IPS-NIHi7 (cell line): ENCODE results near the gene ANXA3.

Experiments used
- DNase-seq: peaks from one replicate; pipeline ENCODE4 v3.0.0; 2012; ENCODE audit warnings: mixed read lengths; ENCODE audit errors: extremely low spot score

The ANXA3 gene

DNA sequence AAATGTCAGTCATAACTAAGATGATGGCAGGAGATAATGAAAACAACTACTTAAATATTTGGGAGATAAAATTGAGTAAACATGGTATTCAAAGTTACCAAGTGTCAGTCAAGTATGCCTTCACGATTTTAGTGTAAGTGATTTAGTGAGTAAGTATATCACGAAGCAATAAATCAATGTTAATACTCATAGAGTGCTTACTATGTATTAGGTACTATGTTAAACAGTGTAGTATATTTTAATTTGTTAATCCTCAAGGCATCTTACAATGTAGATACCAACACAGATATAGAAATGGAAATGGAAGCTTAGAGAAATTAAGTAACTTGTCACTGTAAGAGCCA is 59.6 kb downstream of the ANXA3 start:
- no peak for DNase-seq

DNA sequence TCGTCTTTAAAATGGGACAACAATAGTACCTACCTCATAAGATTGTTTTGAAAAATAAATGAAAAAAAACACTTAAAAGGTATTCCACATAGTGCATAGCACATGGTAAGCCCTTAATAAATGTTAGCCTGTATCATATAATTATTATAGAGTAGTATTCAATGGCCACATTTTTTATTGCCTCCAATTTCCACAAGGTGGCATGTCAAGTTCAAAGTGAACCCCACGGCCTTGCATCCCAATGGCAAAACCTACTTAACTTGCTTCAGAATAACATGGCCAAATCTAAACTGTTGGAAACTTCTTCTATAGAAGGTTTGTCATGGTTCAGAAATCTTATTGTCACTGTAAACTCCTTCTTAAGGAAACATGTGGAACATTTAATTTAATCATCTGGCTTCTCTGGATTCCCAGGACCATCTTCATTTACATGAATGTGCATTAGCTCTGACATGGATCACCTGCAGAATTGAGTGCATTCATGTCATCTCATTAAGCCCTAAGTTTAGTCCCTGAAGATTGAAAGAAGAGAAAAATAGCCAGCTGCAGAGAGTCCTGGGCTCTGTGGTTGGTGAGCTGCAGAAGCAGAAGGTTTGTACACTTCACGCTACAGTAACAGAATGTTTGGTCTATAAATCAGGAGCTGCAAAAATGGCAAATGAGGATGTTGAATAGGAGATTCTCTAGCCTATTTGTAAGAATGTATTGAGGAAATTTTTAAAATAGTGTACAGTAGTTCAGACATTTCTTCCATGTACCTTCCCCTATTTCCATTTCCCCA is 61.0 kb downstream of the ANXA3 start:
- DNase-seq = no peak

DNA sequence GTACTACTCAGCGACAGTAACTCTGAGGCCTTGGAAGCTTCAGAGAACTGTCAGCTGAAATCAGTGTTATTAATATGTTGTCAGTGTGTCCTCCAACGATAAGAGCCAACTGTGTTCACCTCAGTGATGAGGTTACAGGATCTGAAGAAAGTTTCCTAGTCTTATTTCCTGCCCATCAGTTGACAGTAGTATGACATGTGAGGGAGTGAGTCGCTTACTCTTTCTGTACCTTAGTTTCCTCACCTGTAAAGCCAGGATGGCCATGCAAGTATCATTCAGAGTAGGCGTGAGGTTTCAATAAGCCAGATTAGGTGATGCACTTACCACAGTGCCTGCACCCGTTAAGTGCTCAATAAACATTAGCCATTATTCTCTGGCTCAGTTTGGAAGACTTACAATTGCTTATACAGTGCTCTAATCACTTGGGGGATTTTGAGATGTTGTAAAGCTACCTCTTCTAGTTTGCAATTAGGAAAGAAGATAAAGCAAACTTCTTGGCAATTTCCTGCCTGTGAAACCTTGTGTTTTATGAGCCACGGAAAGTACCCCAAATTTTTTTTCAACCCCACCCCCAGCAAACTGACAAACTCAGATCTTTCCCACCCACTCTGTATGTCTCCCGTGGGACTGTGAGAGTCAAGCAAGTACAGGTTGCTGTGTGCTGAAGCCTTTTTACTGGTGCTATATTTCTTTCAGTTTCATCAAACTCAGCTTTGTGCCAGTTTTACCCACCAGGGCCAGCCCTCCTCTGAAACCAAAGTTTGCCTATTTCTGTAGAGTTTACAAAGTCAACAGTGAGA is 62.2 kb downstream of the ANXA3 start:
- no peak for DNase-seq

DNA sequence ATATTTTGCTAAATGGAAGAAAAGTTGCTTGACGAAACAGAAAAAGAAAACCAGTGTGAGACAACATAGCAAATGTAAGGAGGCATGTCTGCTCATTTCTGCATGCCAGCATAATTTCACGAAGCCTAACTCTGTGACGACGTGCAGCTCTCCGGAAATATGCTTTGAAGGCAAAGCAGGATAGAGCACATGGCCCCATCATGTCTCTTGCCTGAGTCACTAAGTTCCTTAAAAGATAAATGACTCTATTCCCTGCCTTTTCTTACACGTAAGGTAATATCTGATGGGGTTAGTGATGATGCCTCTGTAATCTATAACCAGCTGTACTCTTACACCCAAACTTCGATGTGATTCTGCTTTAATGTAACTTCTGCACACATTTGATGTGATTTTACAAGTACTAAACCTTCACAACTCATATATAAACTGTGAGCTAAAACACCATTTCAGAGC is 64.5 kb downstream of the ANXA3 start:
- DNase-seq = no peak

DNA sequence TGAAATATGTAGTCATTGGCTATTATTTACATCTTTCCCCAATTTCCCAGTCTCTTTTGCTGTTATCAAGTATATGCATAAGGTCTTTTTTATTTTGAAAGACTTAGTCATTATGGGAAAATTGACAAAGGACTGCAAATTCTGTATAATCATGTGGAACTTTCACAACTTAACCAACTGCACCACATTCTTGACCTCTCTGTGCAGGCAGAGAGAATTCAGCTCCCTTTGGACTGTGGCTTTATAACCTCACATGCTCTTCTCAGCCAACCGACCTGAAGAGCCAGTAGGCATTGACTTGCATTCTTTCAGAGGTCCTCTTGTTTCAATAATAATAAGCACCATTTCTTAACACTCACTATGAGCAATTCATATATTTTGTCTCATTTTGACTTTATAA is 66.9 kb downstream of the ANXA3 start:
- no peak for DNase-seq

DNA sequence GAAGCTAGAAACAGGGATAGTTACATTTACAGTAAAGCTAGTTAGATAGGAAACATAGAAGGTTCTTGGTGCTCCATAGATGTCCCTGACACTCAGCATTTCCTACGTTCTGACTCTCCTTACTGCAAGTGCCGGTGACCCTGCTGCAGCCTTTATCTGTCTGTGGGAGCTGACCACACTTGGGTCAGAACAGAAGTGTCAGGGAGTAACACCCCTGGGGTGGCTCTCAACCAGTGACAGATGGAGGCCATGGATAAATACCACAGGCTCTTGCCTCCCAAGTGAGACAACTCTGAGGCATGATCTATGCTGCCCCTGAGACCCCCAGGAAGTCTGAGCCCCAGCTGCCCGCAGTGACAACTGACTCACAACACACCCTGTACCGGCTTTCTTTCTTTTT is 69.8 kb downstream of the ANXA3 start:
- DNase-seq = no peak

DNA sequence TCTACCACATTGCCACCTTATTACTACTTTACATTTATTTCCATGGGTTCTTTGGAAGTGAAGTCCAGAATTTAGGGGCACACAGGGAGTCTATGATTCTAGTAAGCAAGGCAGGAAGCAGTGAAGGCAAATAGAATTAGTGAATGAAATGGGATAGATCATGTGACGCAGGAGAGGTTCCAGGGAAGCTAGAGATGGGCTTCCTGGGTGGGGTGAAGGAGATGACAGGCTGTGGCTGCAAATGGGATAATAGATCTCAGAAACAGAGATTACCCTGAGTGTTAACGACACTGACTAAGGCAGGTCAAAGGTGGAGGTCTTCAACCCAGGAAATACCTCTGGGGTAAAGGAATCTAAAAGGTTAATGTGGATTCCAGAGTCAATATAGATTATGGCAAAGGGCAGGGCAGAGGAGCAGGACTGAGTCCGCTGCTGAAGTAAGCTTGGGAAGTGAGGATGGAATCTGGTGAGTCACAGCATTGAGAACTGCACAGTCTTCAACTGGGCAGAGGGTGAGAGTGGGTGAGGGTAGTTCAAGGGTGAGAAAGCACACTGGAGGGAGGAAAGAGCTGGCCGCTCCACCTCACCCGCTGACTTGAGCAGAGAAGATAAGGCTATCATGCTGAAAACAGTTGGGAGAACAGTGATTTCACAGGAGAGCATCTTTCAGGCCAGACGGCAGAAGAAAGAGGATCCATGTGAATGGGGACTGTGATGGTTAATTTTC is 70.8 kb downstream of the ANXA3 start:
- DNase-seq = no peak

DNA sequence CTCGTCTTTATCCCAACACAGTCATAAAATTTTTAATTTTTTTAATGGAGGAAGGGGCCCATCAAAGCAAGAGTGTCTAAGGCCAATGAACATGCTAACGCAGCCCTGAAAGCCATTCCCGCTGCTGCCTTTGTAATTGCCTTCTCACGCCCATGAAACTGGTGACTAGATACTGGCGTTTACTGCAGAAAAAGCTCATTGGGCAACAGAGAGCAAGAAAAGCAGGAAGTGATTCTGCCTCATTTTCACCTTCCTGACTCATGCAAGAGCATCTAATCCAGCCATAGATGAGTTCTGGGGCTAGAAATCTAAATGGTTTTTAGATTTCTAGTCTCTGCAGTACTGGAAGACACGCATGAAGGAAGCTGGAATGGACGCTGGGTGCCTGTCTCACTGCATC is 72.5 kb downstream of the ANXA3 start:
- DNase-seq = no peak

DNA sequence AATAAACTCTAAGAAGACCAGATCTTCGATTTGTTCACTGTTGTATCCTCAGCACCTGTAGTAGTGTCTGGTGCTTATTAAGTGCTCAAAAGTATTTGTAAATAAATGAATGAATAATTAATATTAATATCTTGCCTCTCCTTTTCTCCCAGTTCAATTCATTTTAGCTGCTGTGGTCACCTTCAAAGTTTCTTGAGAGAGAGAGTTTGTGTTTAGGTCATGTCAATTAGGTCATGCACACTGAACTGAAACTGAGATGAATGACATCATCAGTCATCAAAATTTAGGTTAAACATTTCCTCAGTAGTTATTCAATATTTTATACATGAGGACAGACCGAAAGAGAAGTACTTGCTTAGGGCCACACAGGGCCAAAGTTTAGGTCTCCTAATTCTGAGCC is 73.5 kb downstream of the ANXA3 start:
- no peak for DNase-seq

DNA sequence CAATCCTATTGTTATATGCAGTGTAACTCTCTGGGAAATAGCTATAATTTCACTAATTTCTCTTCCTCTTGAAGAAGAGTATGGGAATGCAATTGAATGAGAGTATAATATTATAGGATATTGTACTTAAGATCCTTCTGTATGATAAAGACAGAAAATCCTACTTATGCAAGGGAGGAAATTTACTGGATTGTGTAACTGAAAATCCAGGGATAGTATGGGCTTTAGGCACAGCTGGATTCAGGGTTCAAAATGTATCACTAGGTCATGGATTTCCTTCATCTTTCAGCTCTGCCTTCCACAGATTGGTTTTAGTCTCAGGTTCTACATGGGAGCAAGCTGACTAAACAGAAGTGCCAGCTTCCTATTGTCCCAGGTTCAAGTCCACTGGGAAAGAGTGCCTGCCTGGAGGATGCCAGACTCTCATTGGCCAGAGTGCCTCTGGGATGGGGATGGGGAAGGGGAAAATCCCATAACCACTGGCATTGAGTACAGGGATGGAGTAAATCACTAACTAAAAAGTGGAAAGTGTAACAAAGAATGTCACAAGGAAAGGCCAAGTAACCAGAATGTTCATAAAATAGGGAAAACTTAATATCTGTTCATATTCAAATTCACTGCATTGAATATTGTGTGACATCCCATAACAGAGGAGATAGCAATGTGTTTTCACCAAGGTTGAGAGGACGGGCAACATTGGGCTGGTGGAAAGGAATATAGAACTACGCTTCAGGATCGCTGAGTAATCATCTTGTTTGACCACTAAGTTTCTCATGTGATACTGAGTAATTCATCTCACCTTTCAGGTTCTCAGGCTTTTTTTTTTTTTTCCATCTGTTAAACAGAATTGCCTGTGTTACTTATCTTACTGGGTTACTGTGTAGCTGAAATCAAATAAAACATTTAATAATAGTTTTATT is 75.7 kb downstream of the ANXA3 start:
- DNase-seq = no peak

DNA sequence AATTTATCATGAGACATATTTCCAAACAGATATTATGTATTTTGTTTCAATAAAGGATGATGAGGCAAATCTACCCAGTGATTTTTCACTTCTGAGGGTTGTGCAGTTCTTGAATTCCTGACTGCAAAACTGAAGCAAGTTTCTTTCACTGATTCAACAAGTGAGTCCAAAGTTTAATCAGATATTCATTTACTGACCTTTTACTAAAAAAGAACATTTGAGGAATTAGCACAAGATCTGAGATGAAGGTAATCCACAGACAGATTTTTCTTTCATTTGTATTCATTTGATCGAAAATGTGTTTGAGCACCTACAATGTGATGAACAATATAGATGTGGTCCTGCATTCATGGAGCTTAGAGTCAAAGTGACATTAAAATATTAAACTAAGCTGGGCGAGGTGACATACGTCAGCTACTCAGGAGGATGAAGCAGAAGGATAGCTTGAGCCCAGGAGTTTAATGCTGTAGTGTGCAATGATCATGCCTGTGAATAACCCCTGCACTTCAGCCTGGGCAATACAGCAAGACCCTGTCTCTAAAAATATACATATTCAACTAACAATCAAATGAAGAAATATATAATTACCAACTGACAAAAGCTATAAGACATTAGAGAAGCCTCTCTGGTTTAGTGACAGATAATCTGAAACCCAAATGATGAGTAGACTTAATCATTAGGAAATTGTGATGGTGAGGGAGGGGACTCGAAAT is 76.6 kb downstream of the ANXA3 start:
- DNase-seq = no peak

DNA sequence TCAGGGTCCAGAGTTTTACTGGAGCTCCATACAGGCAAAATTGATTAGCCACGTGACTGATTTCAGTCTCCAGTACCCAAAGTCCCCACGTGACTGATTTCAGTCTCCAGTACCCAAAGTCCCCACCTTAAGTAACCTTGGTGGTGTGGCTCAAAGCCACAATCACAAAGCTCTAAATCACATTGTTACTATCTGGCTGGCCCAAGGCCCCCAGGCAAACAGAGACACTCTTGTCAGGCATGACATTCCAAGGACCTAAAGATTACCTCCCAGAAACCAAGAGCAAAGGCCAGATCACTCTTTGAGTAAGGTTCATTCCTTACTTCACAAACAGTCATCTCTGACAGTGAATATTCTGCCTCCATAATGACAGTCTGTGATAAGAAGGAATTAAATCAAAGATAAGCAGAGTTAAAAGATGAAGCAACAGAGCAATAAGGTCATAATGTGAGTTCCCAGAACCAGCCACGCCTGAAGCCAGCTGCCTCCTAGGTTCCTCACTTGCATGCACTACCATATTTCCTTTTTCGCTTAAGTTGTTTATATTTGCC is 78.5 kb downstream of the ANXA3 start:
- no peak for DNase-seq

DNA sequence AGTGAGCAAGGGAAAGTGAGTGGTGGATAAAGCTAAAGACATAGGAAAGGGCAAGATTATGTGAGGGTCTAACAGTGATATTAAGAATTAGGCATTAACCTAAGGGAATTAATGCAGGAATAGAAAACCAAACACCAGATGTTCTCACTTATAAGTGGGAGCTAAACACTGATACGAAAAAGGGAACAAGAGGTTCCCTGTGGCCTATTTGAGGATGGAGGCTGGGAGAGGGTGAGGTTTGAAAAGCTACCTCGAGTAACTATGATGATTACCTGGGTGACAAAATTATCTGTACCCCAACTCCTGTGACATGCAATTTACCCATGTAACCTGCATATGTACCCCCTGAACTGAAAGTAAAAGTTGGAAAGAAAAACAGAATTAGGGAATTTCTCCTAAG is 79.0 kb downstream of the ANXA3 start:
- no peak for DNase-seq

DNA sequence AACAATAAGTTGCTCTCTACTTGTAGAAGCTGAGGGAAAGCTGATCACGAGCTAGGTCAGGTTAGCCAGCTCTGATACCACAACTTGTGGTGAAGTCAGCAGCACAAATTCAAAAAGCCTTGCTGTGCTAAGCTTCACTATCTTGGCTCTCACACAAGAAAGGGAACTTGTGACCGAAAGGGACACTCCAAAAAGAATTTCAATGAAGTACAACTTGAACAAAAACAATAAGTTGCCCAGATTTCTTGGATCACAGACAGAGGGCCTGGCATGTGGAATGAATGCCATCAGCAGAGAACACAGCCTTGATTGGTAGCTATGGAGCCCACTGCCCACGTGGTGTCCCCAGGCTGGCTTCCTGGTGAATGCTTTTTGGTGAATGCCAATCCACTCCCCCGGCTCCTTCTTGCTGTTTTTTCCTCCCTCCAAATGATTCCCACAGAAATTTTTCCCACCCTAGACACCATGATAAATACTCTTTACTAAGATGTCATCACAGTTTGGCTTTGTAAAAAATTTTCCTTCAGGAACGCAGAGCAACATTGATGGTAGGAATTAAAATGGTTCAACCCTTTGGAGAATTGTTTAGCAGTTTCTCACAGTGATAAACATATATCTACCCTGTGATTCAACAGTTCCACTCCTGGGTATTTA is 82.6 kb downstream of the ANXA3 start:
- no peak for DNase-seq

DNA sequence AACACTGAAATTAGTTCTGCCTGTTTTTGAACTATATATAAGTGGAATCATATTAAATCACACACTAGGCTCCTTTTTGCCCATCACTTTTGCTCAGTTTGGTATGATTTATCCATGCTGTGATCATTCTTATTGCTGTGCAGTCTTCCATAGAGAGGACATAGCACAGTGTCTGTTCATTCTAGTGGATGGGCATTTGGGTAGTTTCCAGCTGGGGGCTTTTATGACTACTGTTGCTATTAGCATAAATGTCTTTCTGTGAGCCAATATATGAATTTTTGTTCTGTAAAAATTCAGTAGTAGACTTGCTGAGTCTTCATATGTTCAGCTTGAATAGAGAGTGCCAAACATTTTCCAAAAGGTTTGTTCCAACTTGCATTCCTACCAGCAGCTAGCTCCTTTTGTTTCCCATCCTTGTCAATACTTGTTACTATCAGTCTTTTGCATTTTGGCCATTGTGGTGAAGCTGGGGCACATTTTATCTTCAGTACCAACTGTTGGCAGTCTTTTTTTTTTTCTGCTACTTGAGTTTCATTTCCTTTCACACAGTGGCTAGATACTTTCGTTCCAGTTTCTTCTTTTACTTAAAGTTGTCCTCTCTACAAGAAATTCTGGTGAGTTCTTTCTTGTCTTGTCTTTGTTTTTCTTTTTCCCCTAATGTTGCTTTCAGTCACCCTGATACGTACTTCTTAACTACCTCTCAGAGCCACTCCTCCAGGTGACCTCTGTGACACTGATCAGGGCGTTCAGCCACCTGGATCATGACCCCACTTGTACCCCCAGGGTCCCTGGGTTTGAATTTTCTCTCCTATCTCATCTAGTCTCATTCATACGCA is 87.0 kb downstream of the ANXA3 start:
- no peak for DNase-seq

DNA sequence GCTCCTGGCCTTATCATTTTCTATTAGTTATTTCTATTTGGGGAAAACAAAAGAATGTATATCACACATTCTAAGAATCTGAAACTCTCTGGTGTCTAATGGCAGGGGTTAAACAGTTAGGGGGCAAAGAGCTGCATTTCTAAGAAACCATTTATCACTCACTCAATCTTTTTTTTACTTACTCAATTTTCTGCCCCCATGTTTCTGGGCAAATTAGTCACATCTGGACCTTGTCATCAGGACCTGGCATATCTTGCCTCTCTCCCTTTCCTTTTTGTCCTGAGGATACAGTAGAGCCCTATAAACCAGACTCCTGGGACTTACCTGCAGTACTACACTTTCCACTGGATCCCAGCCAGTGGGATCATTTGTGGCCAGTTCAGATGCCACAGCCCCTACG is 89.1 kb downstream of the ANXA3 start:
- DNase-seq = no peak

DNA sequence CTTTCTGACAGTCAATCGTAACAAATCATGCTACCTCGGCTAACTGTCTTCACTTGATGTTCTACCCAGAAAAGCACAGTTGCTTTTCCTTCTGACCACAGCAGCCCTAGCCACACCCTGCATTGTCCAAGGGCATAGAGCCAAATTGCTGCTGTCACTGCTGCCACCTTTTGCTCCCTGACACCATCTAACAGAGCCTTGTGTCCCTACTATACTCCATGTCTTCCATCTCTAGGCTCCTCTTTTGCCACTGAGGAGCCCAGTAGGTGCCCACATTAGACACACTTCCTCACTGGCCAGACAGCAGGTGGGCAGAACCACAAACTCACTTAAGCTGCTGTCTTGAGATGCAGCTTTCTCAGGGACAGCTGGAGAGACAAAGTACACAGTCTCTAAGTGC is 91.4 kb downstream of the ANXA3 start:
- DNase-seq = no peak

DNA sequence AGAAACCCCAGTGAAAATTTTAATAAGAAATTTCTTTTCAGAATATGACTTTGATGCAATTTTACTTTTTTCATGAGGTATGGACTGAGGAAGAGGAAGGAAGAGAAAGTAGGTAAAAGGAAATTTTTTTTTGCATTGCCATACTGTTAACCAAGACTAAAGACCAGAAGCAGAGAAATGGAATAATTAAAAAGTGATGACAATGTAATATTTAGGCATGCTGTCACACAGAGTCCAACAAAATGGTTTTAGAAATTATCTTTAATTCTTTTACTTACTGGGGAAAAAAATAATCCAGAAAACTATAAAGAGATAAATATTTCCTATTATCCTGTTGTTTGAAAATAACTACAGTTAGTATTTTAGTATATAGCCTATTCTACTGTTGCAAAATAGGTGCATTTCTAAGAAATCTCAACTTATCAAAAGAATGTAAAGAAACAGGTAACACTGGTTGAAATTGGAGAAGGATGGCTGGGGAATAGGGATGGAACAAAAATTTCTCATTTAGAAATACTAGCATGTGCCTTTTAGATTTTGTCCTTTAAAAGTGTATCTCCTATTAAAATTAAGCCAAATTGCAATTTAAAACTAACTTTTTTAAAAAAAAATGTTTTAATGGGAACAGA is 92.6 kb downstream of the ANXA3 start:
- DNase-seq = no peak
